ENCODE data around the gene TEKT3.

Gene TEKT3

DNA sequence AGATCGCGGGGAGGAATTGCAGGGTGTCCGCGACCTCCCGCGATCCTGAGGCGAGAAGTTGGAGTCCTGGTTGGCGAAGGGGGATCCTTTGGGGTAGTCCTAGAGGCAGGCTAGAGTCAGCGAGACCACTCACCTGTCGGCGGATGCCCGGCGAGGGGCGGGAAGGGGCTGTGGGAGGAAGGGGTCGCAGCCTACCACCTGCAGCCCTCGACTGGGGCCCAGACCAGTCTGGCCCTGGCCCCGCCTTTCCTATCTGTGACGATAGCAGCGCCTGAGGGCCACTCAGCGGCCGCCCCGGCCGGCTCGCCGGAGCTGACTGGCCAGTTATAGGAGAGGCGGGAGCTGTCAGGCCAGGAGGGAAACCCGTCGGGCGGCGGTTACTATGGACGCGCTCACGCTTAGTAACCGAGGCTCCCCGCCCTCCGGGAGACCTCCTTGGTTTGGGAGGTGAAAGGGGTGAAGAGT is at the start of gene TEKT3:
Gene TEKT3 (minus strand): TSS at position 213 of the 465 bp plus-strand sequence. CDS start 10,012 bp downstream, outside the sequence.
- peak; percentile 2 for DNase-seq

GRCh38 chr17:15388356-15389041 is 47.1 kb upstream of the TEKT3 start:
- no peak for DNase-seq

DNA sequence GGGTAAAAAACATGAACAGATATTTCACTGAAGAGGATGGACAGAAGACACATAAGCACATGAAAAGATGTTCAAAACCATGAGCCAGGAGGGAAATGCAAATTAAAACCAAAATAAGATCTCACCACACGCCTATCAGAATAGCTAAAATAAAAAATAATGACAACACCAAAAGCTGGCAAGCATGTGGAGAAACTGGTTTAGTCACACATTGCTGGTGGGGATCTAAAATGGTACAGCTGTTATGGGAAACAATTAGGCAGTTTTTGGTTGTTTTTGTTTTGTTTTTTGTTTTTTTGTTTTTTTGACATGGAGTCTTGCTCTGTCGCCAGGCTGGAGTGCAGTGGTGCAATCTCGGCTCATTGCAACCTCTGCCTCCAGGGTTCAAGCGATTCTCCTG is 44.7 kb upstream of the TEKT3 start:
- no peak for DNase-seq

DNA sequence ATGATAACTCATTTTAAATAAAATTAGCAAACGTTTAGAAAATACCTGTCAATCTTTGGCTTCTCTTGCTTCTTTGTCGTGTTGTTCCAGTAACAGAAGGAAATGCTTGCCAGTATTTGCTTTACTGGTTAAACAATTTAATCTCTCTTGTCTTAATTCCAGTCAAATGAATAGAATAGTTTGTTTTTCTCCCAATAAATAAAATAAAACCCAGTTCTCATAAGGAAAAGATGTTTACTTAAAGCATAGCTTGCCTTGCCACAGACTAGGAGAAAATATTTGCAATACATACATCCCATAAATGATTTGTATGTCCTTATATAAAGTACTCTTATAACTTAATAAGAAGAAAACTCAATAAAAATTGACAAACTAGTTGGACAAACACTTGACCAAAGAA is 43.9 kb upstream of the TEKT3 start:
- no peak for DNase-seq

DNA sequence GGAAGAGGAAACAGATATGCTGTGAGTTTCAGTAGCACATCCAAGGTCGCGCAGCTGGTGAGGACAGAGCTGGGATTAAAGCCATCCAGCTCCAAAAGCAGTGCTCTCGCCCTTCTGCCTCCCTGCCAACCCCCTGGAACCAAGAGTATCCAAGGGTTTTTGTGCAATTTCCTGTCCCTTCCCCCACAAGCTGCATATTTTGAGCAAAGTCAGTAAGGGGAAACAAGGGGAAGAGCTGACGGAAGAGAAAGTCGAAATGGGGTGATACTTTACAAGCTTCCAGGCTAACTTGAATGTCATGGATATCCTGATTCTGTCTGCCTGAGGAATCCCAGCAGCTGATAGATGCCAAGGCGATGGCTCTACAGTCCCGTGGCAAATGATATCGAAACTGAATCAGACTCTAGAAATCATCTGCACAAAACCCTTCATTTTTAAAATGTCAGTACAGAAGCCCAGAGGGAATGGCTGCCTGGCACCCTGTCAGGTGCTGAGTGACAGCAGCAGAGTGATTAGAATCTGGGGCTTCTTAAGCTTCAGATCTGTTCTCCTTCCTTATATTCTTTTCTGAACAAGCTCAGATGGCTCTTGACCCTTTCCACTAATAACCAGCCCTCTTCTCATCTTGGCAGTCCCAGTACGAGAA is 42.9 kb upstream of the TEKT3 start:
- no peak for DNase-seq

GRCh38 chr17:15382914-15383313 is 41.5 kb upstream of the TEKT3 start:
- no peak for DNase-seq

GRCh38 chr17:15381707-15382106 is 40.3 kb upstream of the TEKT3 start:
- no peak for DNase-seq

- DNase-seq, result no peak
Observed at GRCh38 chr17:15380446-15380845, 39.0 kb upstream of the TEKT3 start.

DNA sequence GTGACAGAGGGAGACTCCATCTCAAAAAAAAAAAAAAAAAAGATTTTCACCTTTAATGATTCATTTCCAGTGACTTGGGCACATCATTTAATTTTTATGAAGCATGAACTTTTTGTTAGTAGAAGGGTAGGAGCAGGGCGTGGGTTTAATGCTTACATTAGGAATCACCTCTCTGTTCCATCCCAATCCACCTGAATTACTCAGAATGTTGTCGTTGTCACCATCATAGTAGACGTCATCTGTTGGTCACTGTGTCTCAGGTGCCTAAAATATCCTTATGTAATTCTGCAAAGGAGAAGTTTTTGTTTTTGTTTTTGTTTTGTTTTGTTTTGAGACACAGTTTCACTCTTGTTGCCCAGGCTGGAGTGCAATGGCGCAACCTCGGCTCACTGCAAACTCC is 38.3 kb upstream of the TEKT3 start:
- DNase-seq, result no peak

DNA sequence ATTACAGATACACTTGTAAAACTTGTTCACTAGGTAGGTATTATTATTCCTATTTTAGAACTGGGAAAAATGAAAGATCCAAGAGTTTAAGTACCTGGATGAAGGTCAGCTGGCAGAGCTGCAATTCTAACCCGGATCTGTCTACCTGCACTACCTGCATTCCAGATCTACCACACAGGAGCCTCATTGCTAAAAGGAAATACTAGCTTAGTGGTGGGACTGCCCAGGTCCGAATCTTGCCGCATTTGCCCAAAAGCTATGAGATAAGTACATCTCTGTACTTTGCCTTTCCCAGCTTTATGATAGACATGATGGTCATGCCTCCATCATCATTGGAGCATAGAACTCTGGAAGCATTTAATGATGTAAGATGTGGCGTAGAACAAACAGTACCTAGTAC is 36.8 kb upstream of the TEKT3 start:
- no peak for DNase-seq

GRCh38 chr17:15377616-15378015 is 36.2 kb upstream of the TEKT3 start:
- no peak for DNase-seq

DNA sequence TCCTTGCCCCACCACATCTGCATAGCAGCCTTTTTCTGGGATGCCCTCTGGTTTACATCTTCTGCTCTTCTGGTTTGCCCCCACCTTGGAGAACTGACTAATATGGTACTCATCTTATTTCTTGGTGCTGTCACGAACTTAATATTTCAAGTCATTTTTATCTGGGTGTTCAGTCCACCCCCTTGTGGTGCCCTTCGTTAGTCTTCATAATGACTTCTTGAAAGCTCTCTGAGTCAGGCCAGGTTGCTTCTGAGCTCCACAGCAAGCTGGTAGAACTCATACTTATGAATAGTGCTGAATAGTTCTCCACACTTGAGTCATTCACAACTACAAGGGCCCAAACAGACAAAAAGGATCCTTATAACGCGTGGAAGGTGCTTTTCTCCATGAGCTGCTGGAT is 35.8 kb upstream of the TEKT3 start:
- DNase-seq, result no peak

- DNase-seq, result no peak
Observed at GRCh38 chr17:15371376-15372130, 30.2 kb upstream of the TEKT3 start.

DNA sequence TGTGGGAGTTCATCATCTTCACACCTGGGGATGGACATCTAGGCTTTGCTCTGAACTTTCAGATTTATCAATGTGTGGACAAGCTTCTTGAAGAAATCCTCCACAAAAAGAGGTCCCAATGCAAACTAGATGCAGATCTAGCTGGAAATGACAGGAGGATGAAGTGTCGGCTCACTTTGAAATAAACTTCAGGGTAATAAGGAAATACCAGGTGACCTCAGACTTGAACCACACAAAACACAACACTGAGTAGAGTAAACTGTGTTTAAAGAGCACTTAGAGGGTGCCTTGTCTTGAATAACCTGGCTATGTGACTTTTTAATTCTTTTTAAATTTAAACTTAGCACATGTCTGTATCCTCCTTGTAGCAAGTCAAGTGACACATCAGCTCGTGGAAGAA is 27.2 kb upstream of the TEKT3 start:
- DNase-seq, result no peak

DNA sequence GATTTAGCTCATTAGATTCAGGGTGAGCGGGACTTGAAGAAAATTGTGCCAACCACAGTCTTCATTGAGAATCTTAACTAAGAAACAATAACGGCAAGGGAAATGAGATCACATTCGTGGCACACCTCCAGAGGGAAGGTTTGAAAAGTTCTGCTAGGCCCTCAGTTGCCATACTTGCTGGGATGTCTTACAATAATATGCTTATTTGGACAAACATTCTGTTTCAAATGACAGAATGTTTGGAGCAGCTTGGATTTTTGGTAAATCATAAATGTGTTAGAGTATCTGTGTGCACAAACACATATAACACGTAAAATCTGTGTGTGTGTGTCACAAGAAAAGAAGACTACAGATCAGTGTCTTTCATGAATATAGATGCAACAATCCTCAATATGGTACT is 24.6 kb upstream of the TEKT3 start:
- DNase-seq, result no peak

- no peak for DNase-seq
Observed at GRCh38 chr17:15364615-15365014, 23.2 kb upstream of the TEKT3 start.

DNA sequence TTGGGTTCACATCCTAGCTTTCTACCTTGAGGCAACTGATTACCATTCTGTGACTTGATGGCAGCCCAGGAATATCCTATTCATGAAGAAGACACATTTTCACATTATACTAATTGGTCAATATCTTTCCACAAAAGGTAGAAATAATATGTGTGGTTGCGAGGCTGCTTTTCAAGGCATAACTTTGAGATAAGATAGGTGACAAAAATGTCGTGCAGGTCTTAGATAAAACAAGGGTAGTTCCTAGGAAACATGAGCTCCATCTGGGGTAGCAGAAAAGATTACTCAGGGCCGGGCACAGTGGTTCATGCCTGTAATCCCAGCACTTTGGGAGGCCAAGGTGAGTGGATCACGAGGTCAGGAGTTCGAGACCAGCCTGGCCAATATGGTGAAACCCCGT is 22.3 kb upstream of the TEKT3 start:
- no peak for DNase-seq

GRCh38 chr17:15361592-15361991 is 20.2 kb upstream of the TEKT3 start:
- no peak for DNase-seq

GRCh38 chr17:15361151-15361550 is 19.8 kb upstream of the TEKT3 start:
- DNase-seq, result no peak

- DNase-seq, result no peak
Observed at GRCh38 chr17:15354256-15354655, 12.9 kb upstream of the TEKT3 start.

- DNase-seq, result peak; percentile 18
Observed at GRCh38 chr17:15351925-15352324, 10.5 kb upstream of the TEKT3 start.

- no peak for DNase-seq
Observed at GRCh38 chr17:15351478-15351840, 10.1 kb upstream of the TEKT3 start.

- DNase-seq, result no peak
Observed at GRCh38 chr17:15350777-15351477, 9.5 kb upstream of the TEKT3 start.

Data from activated CD4-positive, alpha-beta T cell treated with anti-CD3 and anti-CD28 coated beads, Interleukin-2, Interleukin-6, amounts not matched to agents 100 ng/mL and 50 ng/mL, durations not matched to agents 16 hours and 8 hours (primary cell).